HFF-Myc (cell line): Measurements from ENCODE around the gene CCDC149.
A peak's percentile ranks its signal among the peaks of the same experiment; 100 is the strongest.

ENCODE experiments used
- DNase-seq: peaks from one replicate; pipeline ENCODE4 v3.0.0-alpha.2; 2011; ENCODE audit warnings: low read depth; ENCODE audit errors: extremely low read depth
- H3K4me3 ChIP-seq: replicated peaks from 2 replicates; pipeline ENCODE4 v1.5.1; 2011; ENCODE audit warnings: low read depth, mild to moderate bottlenecking, control low read depth, low read length
- CTCF ChIP-seq: IDR thresholded peaks from 2 replicates; pipeline ENCODE4 v1.5.1; 2012; ENCODE audit warnings: mild to moderate bottlenecking, low read depth, low read length, control low read depth; ENCODE audit errors: missing control alignments

Gene CCDC149

GRCh38 chr4:24794051-24794450 lies 118.8 kb downstream of the CCDC149 start:
- TF ChIP-seq CTCF, result no peak
- DNase-seq, result no peak
- no peak overlapping the region for H3K4me3 ChIP-seq

GRCh38 chr4:24793219-24794005 lies 119.4 kb downstream of the CCDC149 start:
- DNase-seq, result no peak
- TF ChIP-seq CTCF, result peak; percentile 42
- no peak overlapping the region for H3K4me3 ChIP-seq

GRCh38 chr4:24792552-24792951 lies 120.3 kb downstream of the CCDC149 start:
- no peak overlapping the region for H3K4me3 ChIP-seq
- no peak for DNase-seq
- no peak for TF ChIP-seq CTCF

- no peak overlapping the region for H3K4me3 ChIP-seq
- TF ChIP-seq CTCF, result no peak
- DNase-seq, result no peak
These were observed 121.8 kb downstream of the CCDC149 start for GRCh38 chr4:24791043-24791442.

GRCh38 chr4:24783506-24783905 lies 129.3 kb downstream of the CCDC149 start:
- H3K4me3 ChIP-seq, result no peak overlapping the region
- no peak for TF ChIP-seq CTCF
- no peak for DNase-seq

- DNase-seq, result no peak
- no peak overlapping the region for H3K4me3 ChIP-seq
- TF ChIP-seq CTCF, result no peak
These were observed 130.7 kb downstream of the CCDC149 start for GRCh38 chr4:24781999-24782745.
